Panc1 (cell line): ENCODE results near the gene FARP2.
"Not testable (repeated sequence)": the region's sequence is repeated elsewhere in the genome, so short reads cannot be mapped to it uniquely, and the experiment has no call there.

Source experiments
- POLR2AphosphoS5 ChIP-seq: IDR thresholded peaks from 2 replicates; pipeline ENCODE4 v1.6.1; 2012; ENCODE audit warnings: mild to moderate bottlenecking, low read depth, low read length, moderate library complexity
- REST ChIP-seq, 2 experiments: IDR thresholded peaks; 2 replicates each; pipeline ENCODE4 v1.6.1; 2011 to 2012; ENCODE audit warnings: low read depth in 2 of 2, control low read depth in 1 of 2, low read length in 1 of 2, mild to moderate bottlenecking in 1 of 2, moderate library complexity in 1 of 2; ENCODE audit not compliant: insufficient read depth in 1 of 2
- TCF7L2 ChIP-seq: IDR thresholded peaks from 2 replicates; pipeline ENCODE4 v1.6.1; 2011; ENCODE audit warnings: mild to moderate bottlenecking, low read depth, low read length, inconsistent platforms
- TF ChIP-seq, protein P1 (sequence below): fragments of 450-650 bp; IDR thresholded peaks from 2 replicates; pipeline ENCODE4 v1.5.1; 2017; ENCODE audit warnings: mild to moderate bottlenecking

DNA sequence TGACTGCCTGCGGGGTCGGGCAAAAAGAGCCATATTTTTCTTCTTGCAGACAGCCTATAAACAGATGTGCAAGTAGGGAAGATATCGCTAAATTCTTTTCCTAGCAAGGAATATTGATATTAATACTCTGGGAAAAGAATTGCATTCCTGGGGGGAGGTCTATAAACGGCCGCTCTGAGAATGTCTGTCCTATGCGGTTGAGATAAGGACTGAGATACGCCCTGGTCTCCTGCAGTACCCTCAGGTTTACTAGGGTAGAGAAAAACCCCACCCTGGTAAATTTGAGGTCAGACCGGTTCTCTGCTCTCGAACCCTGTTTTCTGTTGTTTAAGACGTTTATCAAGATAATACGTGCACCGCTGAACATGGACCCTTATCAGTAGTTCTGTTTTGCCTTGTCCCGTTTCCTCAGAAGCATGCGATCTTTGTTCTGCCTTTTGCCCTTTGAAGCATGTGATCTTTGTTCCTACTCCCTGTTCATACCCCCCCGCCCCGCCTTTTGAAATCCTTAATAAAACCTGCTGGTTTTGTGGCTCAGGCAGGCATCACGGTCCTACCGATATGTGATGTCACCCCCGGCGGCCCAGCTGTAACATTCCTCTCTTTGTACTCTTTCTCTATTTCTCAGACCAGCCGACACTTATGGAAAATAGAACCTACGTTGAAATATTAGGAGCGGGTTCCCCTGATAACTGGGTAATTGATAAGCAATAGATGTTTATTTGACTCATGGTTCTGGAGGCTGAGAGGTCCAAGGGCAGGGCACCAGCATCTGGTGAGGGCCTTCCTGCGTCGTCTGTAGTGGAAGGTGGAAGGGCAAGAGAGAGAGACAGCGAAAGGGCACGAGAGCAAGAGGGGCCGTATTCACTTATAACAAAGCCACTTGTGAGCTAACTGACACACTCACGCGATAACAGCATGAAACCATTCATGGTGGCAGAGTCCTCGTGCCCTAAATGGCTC, 170.0 kb downstream of the FARP2 start:
- not testable (repeated sequence) for TF ChIP-seq POLR2AphosphoS5; TCF7L2; REST (IDR thresholded peaks at IDR 0.05; ENCODE audit: insufficient read depth in 1 of 2, low read depth in 2 of 2, low read length in 1 of 2)
- TF ChIP-seq, protein P1, sequence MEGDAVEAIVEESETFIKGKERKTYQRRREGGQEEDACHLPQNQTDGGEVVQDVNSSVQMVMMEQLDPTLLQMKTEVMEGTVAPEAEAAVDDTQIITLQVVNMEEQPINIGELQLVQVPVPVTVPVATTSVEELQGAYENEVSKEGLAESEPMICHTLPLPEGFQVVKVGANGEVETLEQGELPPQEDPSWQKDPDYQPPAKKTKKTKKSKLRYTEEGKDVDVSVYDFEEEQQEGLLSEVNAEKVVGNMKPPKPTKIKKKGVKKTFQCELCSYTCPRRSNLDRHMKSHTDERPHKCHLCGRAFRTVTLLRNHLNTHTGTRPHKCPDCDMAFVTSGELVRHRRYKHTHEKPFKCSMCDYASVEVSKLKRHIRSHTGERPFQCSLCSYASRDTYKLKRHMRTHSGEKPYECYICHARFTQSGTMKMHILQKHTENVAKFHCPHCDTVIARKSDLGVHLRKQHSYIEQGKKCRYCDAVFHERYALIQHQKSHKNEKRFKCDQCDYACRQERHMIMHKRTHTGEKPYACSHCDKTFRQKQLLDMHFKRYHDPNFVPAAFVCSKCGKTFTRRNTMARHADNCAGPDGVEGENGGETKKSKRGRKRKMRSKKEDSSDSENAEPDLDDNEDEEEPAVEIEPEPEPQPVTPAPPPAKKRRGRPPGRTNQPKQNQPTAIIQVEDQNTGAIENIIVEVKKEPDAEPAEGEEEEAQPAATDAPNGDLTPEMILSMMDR: not testable (repeated sequence)
